ENCODE measurements around the gene SPTBN1.
"Not testable (repeated sequence)": the region's sequence is repeated elsewhere in the genome, so short reads cannot be mapped to it uniquely, and the experiment has no call there.

SPTBN1 gene

GRCh38 chr2:54504866-54505265, 48.7 kb downstream of the SPTBN1 start:
- DNase-seq, result no peak

- no peak for DNase-seq
Measured at GRCh38 chr2:54508541-54508940, 52.4 kb downstream of the SPTBN1 start.

GRCh38 chr2:54509043-54509442, 52.9 kb downstream of the SPTBN1 start:
- not testable (repeated sequence) for DNase-seq

- no peak for DNase-seq
Measured at GRCh38 chr2:54510916-54511315, 54.8 kb downstream of the SPTBN1 start.

GRCh38 chr2:54512183-54512582, 56.1 kb downstream of the SPTBN1 start:
- DNase-seq, result no peak

GRCh38 chr2:54512663-54513362, 56.7 kb downstream of the SPTBN1 start:
- no peak for DNase-seq

GRCh38 chr2:54513363-54513715, 57.2 kb downstream of the SPTBN1 start:
- DNase-seq, result no peak

- DNase-seq, result no peak
Measured at GRCh38 chr2:54514822-54515569, 58.9 kb downstream of the SPTBN1 start.

- DNase-seq, result no peak
Measured at GRCh38 chr2:54516842-54517241, 60.7 kb downstream of the SPTBN1 start.

- DNase-seq, result not testable (repeated sequence)
Measured at GRCh38 chr2:54518016-54518415, 61.9 kb downstream of the SPTBN1 start.

- DNase-seq, result no peak
Measured at GRCh38 chr2:54518430-54518829, 62.3 kb downstream of the SPTBN1 start.

GRCh38 chr2:54519841-54520459, 63.8 kb downstream of the SPTBN1 start:
- DNase-seq, result no peak

GRCh38 chr2:54520687-54521086, 64.6 kb downstream of the SPTBN1 start:
- no peak for DNase-seq

GRCh38 chr2:54522624-54523281, 66.6 kb downstream of the SPTBN1 start:
- peak; percentile 62 for DNase-seq

GRCh38 chr2:54523324-54523959, 67.3 kb downstream of the SPTBN1 start:
- no peak for DNase-seq

GRCh38 chr2:54524226-54524991, 68.3 kb downstream of the SPTBN1 start:
- no peak for DNase-seq

- DNase-seq, result no peak
Measured at GRCh38 chr2:54525321-54525720, 69.2 kb downstream of the SPTBN1 start.

- DNase-seq, result no peak
Measured at GRCh38 chr2:54526226-54526879, 70.2 kb downstream of the SPTBN1 start.

GRCh38 chr2:54528311-54528955, 72.3 kb downstream of the SPTBN1 start:
- no peak for DNase-seq

GRCh38 chr2:54529518-54529917, 73.4 kb downstream of the SPTBN1 start:
- not testable (repeated sequence) for DNase-seq

GRCh38 chr2:54529935-54530334, 73.8 kb downstream of the SPTBN1 start:
- no peak for DNase-seq

All from activated CD4-positive, alpha-beta T cell treated with anti-CD3 and anti-CD28 coated beads, Interleukin-2, amount 50 U/mL, for 1 hour (primary cell).